GM10847 (cell line): ENCODE measurements around the gene FER.

Source experiments
- POLR2A ChIP-seq: IDR thresholded peaks from 2 replicates; pipeline ENCODE4 v1.6.1; 2011; ENCODE audit not compliant: insufficient read length; ENCODE audit errors: extremely low read depth

Gene FER

DNA sequence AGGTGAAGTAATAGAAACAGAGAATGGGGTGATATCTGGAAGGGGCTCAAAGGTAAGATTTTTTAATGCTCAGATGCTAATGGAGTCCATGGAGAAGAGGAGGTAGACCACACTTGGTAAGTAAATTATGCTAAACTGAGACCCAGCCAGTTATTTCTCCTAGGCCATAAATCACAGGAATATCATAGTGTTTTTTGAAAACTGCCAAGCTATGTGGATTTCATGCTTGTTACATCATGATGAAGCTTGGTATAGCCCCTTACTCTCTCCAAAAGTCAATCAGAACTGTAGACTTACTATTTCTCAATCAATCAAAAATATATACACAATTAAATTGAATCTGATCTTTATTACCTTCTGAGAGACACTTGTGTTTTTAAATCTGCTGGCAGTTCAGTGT lies 409.2 kb downstream of the FER start:
- no peak for TF ChIP-seq POLR2A

DNA sequence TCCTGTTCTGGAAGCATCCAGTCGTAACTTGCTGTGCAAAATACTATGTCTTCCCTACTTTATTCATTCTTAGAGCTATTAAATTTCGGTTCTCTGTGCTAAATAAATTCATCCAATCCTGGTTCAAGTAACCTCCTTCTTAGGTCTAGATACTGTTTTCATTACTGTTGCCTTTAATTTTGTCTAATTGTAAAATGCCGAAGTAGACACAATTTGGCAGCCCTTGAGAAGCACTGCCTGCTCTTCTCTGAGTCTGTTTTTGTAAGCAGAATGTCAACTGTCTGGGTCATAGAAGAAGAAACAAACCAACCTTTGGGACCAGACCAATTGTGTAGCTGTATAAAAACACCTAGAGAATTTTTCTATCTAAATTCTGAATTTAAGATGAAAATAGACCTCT lies 412.8 kb downstream of the FER start:
- no peak for TF ChIP-seq POLR2A

GRCh38 chr5:109161914-109162683 lies 414.4 kb downstream of the FER start:
- no peak for TF ChIP-seq POLR2A

GRCh38 chr5:109163336-109163735 lies 415.6 kb downstream of the FER start:
- no peak for TF ChIP-seq POLR2A

DNA sequence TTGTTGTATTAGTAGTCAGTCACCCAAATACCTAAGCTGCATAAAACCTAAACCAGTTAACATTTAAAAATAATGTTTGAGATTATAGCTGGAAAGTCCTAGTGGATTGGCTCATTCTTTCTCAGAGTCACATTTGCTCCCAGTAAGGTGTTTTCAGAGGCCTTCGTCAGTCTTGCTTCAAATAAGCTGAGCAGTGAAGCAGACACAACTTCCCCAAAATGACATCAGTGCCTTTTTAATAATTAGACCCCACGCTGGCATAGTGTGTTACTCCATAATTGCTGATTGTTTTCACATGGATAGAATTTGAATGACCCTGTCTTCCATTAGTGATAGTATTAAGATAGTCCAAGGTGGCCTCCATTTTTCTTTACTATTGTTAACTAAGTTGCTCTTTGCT lies 416.3 kb downstream of the FER start:
- TF ChIP-seq POLR2A, result no peak

- TF ChIP-seq POLR2A, result no peak
Observed at GRCh38 chr5:109167586-109167985, 419.9 kb downstream of the FER start.

DNA sequence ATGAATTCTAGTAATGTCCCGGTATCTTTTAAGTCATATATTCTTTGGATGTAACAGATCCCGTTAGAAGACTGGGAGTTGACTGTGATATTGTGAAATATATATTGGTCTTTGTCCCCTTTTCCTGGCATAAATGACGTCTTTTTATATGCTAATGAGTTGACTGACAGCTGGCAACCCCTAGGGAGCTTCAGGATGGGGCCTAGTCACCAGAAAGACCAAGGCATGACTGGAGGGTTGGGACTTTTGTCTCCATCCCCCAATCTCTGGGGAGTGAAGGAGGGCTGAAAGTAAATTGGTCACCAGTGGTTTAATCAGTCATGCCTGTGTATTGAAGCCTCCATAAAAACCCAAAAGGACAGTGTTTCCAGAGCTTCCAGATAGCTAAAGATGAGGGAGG lies 420.5 kb downstream of the FER start:
- no peak for TF ChIP-seq POLR2A

- TF ChIP-seq POLR2A, result no peak
Observed at GRCh38 chr5:109170629-109171350, 423.1 kb downstream of the FER start.

- no peak for TF ChIP-seq POLR2A
Observed at GRCh38 chr5:109173036-109173794, 425.5 kb downstream of the FER start.

- TF ChIP-seq POLR2A, result no peak
Observed at GRCh38 chr5:109177227-109177626, 429.5 kb downstream of the FER start.

GRCh38 chr5:109177782-109178181 lies 430.1 kb downstream of the FER start:
- TF ChIP-seq POLR2A, result no peak

DNA sequence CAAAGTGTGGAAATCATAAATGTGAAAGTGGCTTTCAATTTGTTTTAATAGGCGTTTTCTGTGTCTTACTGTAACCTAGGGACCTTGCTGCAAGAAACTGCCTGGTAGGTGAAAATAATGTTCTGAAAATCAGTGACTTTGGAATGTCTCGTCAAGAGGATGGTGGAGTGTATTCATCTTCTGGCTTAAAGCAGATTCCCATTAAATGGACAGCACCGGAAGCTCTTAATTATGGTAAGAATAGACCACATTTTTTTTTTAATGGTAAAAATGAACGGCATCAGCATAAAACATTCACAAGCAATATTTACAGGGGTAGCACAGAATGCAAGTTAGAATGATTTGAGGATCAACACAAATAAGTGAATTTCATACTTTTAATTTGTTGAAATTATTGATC lies 433.0 kb downstream of the FER start:
- TF ChIP-seq POLR2A, result no peak

GRCh38 chr5:109186759-109187158 lies 439.1 kb downstream of the FER start:
- TF ChIP-seq POLR2A, result no peak

DNA sequence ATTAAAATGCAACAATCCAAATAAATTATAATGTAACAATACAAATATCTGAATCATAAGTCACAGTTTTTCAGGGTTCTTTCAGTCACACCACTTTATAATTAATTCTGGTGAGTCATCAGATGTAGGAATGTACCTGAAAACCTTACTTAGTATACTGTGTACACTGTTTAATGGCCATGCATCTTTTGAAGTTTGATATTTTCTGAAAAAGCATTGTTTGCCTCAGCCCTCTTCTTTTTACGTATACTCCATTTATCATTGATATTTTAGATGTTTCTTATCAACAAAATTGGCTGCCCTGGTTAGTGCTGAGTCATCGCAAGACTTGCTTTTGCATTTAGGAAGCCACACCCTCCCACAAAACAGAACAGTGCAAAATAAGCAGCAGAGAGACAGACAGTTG lies 443.5 kb downstream of the FER start:
- TF ChIP-seq POLR2A, result no peak

- TF ChIP-seq POLR2A, result no peak
Observed at GRCh38 chr5:109192027-109192426, 444.3 kb downstream of the FER start.
